A549 treated with DMSO at 1 μM for 4 hours (cell line): ENCODE results near the gene RAB6C. TPM values are rescaled to one million over a fixed set of nuclear protein-coding genes. Genes with fewer than 3 reads are reported as not detected.

Experiments
- total RNA-seq: library from RNA; stranded (reverse); fragments of 200-300 nt; extraction: Qiagen RNA extraction; gene quantifications from 5 replicates; pipeline ENCODE4 v1.2.3, GENCODE V29; 2022; ENCODE audit warnings: low read depth

RAB6C gene
- not detected in 5 replicates for total RNA-seq

GRCh38 chr2:129979629-129980155, at the start of gene RAB6C:
Gene RAB6C, plus strand, starts transcription at chr2:129979666. Its CDS starts 450 bp downstream, at chr2:129980116.

Other genes starting within 250 kb of the RAB6C start
- 0.03 to 0.07 TPM in 2 of 5 replicates, not detected in the others for gene POTEF, start 149.6 kb downstream of the RAB6C start, total RNA-seq
- gene CCDC74B, start 165.4 kb downstream of the RAB6C start, total RNA-seq = 6.1 to 7.5 TPM (median 6.6 TPM) in 5 replicates
- 68.8 to 82.2 TPM (median 73.9 TPM) in 5 replicates for gene SMPD4, start 201.9 kb downstream of the RAB6C start, total RNA-seq
- 268 to 425 TPM (median 399 TPM) in 5 replicates for gene MZT2B, start 202.6 kb downstream of the RAB6C start, total RNA-seq
- gene TUBA3E, start 218.8 kb downstream of the RAB6C start, total RNA-seq = not detected in 5 replicates